H1 (cell line): Measurements from ENCODE around the gene SV2C. TPM values are rescaled to one million over a fixed set of nuclear protein-coding genes. Genes with fewer than 3 reads are reported as not detected.

Experiments used
- CTCF ChIA-PET: fragments of 300-600 bp; sonication (Branson Sonifier 250); formaldehyde crosslinking; loops from one replicate; lab custom pipeline; 2021; ENCODE audit not compliant: partially characterized antibody; lab: Charles Lee
- POLR2A ChIA-PET: fragments of 300-600 bp; sonication (Branson Sonifier 250); formaldehyde crosslinking; loops from one replicate; lab custom pipeline; 2021; ENCODE audit warnings: inconsistent platforms; ENCODE audit not compliant: partially characterized antibody; lab: Charles Lee
- DNase-seq, 2 experiments: peaks; one replicate each; pipeline versions ENCODE4 v3.0.0 to v3.0.0-alpha.2; 2010 to 2022; ENCODE audit warnings: low spot score in 2 of 2, low read depth in 1 of 2, mixed read lengths in 1 of 2
- FAIRE-seq: peaks from 2 replicates; lab custom pipeline; 2011; peaks lifted over from hg19 to GRCh38; lab: Jason Lieb, UNC
- H2AFZ ChIP-seq: 2 replicates; pipeline ENCODE4 v1.8.1; 2012; ENCODE audit warnings: low read length, inconsistent platforms
- H2AK5ac ChIP-seq: 2 replicates; pipeline ENCODE4 v1.6.1; 2013; ENCODE audit warnings: low read depth, low read length
- H2BK120ac ChIP-seq: replicated peaks from 2 replicates; pipeline ENCODE3; 2013; ENCODE audit warnings: low read depth, low read length, inconsistent platforms
- H2BK12ac ChIP-seq: 2 replicates; pipeline ENCODE4 v1.6.1; 2013; ENCODE audit warnings: low read depth, low read length
- H2BK15ac ChIP-seq: 2 replicates; pipeline ENCODE4 v1.6.1; 2013; ENCODE audit warnings: low read length
- H2BK20ac ChIP-seq: 2 replicates; pipeline ENCODE4 v1.6.1; 2013; ENCODE audit warnings: low read length
- H2BK5ac ChIP-seq: 2 replicates; pipeline ENCODE4 v1.6.1; 2013; ENCODE audit warnings: low read depth, low read length
- H3K14ac ChIP-seq: 2 replicates; pipeline ENCODE4 v1.6.1; 2013; ENCODE audit warnings: inconsistent platforms; ENCODE audit not compliant: insufficient read length
- H3K18ac ChIP-seq: 2 replicates; pipeline ENCODE4 v1.6.1; 2013; ENCODE audit warnings: low read length; ENCODE audit errors: extremely low read depth
- H3K23ac ChIP-seq: 2 replicates; pipeline ENCODE4 v1.6.1; 2013; ENCODE audit warnings: inconsistent platforms; ENCODE audit not compliant: insufficient read length
- H3K23me2 ChIP-seq: 2 replicates; pipeline ENCODE4 v1.6.1; 2013; ENCODE audit warnings: low read depth, low read length
- H3K27ac ChIP-seq: 2 replicates; pipeline ENCODE4 v1.6.1; 2011; ENCODE audit warnings: low read depth, low read length, inconsistent platforms
- H3K27me3 ChIP-seq, 4 experiments: replicated peaks in 1 of 4; 1 replicate in 1 of 4; 2 replicates in 3 of 4; pipeline versions ENCODE4 v1.6.1 to v1.8.1; 2011 to 2013; ENCODE audit warnings: low read length in 3 of 4, mild to moderate bottlenecking in 3 of 4, inconsistent platforms in 2 of 4, mixed read lengths in 2 of 4, moderate library complexity in 1 of 4; ENCODE audit not compliant: control insufficient read depth in 3 of 4, insufficient read depth in 3 of 4; ENCODE audit errors: extremely low read depth in 1 of 4
- H3K36me3 ChIP-seq, 4 experiments: 2 replicates each; pipeline versions ENCODE4 v1.6.1 to v1.8.1; 2011 to 2013; ENCODE audit warnings: mild to moderate bottlenecking in 4 of 4, low read length in 3 of 4, moderate library complexity in 2 of 4, control low read depth in 1 of 4, inconsistent platforms in 1 of 4; ENCODE audit not compliant: insufficient read depth in 4 of 4, control insufficient read depth in 2 of 4
- H3K4ac ChIP-seq: replicated peaks from 2 replicates; pipeline ENCODE3; 2013; ENCODE audit warnings: low read length, low read depth, mixed read lengths, inconsistent platforms; ENCODE audit not compliant: insufficient read length
- H3K4me1 ChIP-seq, 4 experiments: replicated peaks in 1 of 4; 1 replicate in 1 of 4; 2 replicates in 3 of 4; pipeline versions ENCODE4 v1.6.1 to v1.8.1; 2011 to 2013; ENCODE audit warnings: low read length in 3 of 4, inconsistent platforms in 2 of 4, mixed read lengths in 1 of 4; ENCODE audit not compliant: insufficient read depth in 4 of 4, control insufficient read depth in 3 of 4
- H3K4me2 ChIP-seq, 2 experiments: 2 replicates each; pipeline versions ENCODE4 v1.6.1 to v1.8.1; 2011 to 2013; ENCODE audit warnings: low read depth in 2 of 2, low read length in 2 of 2, control low read depth in 1 of 2, inconsistent platforms in 1 of 2, mild to moderate bottlenecking in 1 of 2; ENCODE audit not compliant: insufficient read depth in 1 of 2
- H3K4me3 ChIP-seq, 4 experiments: fragments of 200-600, 300-600 bp in 1 of 4; sonication (generic), shearing (Covaris generic), sonication (Bioruptor Twin) in 1 of 4; 2 replicates each; pipeline versions ENCODE4 v1.5.1 to v1.8.1; 2011 to 2016; ENCODE audit warnings: low read length in 4 of 4, low read depth in 3 of 4, control low read depth in 2 of 4, inconsistent platforms in 2 of 4, mild to moderate bottlenecking in 2 of 4, mixed read lengths in 1 of 4, moderate library complexity in 1 of 4; ENCODE audit not compliant: insufficient read depth in 2 of 4; ENCODE audit errors: extremely low read depth in 1 of 4
- H3K56ac ChIP-seq: replicated peaks from 2 replicates; pipeline ENCODE3; 2013; ENCODE audit warnings: low read depth, mild to moderate bottlenecking, mixed read lengths, low read length, inconsistent platforms; ENCODE audit not compliant: insufficient read length
- H3K79me1 ChIP-seq: 2 replicates; pipeline ENCODE4 v1.6.1; 2013; ENCODE audit warnings: low read depth, low read length, control low read depth
- H3K79me2 ChIP-seq, 2 experiments: 2 replicates each; pipeline versions ENCODE4 v1.6.1 to v1.8.1; 2012 to 2013; ENCODE audit warnings: low read length in 2 of 2, mild to moderate bottlenecking in 2 of 2, inconsistent platforms in 1 of 2; ENCODE audit not compliant: insufficient read depth in 2 of 2, control insufficient read depth in 1 of 2
- H3K9ac ChIP-seq, 4 experiments: replicated peaks in 1 of 4; 1 replicate in 1 of 4; 2 replicates in 3 of 4; pipeline versions ENCODE4 v1.6.1 to v1.8.1; 2011 to 2013; ENCODE audit warnings: low read depth in 3 of 4, low read length in 3 of 4, control low read depth in 2 of 4, mild to moderate bottlenecking in 2 of 4, moderate library complexity in 2 of 4, inconsistent platforms in 1 of 4; ENCODE audit errors: extremely low read depth in 1 of 4
- H3K9me3 ChIP-seq, 2 experiments: 2 replicates each; pipeline versions ENCODE4 v1.6.1 to v1.8.1; 2012 to 2013; ENCODE audit warnings: mild to moderate bottlenecking in 2 of 2, moderate library complexity in 2 of 2, control low read depth in 1 of 2, inconsistent platforms in 1 of 2, low read depth in 1 of 2, low read length in 1 of 2, mixed read lengths in 1 of 2; ENCODE audit not compliant: insufficient read depth in 2 of 2
- H4K20me1 ChIP-seq, 2 experiments: replicated peaks in 1 of 2; 2 replicates each; pipeline versions ENCODE3 to v1.8.1; 2011 to 2013; ENCODE audit warnings: inconsistent platforms in 2 of 2, low read length in 2 of 2, mild to moderate bottlenecking in 1 of 2; ENCODE audit not compliant: insufficient read depth in 2 of 2, control insufficient read depth in 1 of 2
- H4K5ac ChIP-seq: 2 replicates; pipeline ENCODE4 v1.6.1; 2013; ENCODE audit warnings: low read length, low read depth, mixed read lengths, inconsistent platforms; ENCODE audit not compliant: insufficient read length
- H4K8ac ChIP-seq: 2 replicates; pipeline ENCODE4 v1.8.0; 2013; ENCODE audit warnings: mild to moderate bottlenecking, moderate library complexity, low read length, inconsistent platforms; ENCODE audit not compliant: insufficient read depth; ENCODE audit errors: extremely low read depth
- H4K91ac ChIP-seq: replicated peaks from 2 replicates; pipeline ENCODE3; 2013; ENCODE audit warnings: low read length, mixed read lengths, inconsistent platforms; ENCODE audit not compliant: insufficient read length
- CREB1 ChIP-seq: IDR thresholded peaks from 2 replicates; pipeline ENCODE4 v1.6.1; 2012; ENCODE audit warnings: inconsistent platforms
- KDM1A ChIP-seq: fragments of 200-600, 300-600 bp; sonication (generic); IDR thresholded peaks from 2 replicates; pipeline ENCODE4 v1.7.1; 2016; ENCODE audit warnings: mild to moderate bottlenecking, low read length, borderline replicate concordance
- RNF2 ChIP-seq: fragments of 200-900, 300-1000 bp; sonication (generic); IDR thresholded peaks from 2 replicates; pipeline ENCODE4 v1.7.1; 2016; ENCODE audit warnings: borderline replicate concordance, low read depth, mild to moderate bottlenecking, antibody characterized with exemption, low read length; ENCODE audit not compliant: poor library complexity, severe bottlenecking; ENCODE audit errors: missing control alignments
- SIRT6 ChIP-seq: IDR thresholded peaks from one replicate; pipeline ENCODE4 v1.7.1; 2012; ENCODE audit warnings: low read length, inconsistent platforms
- USF2 ChIP-seq: IDR thresholded peaks from 2 replicates; pipeline ENCODE4 v1.6.1; 2011; ENCODE audit warnings: low read length, improper control_type of control experiment
- WGBS, 2 experiments: shearing (Covaris generic) in 1 of 2; methylation state at CpG; one replicate each; pipeline versions ENCODE4 v1.1.6 to v1.1.7; 2013 to 2015; ENCODE audit warnings: low lambda C conversion rate in 2 of 2, mixed read lengths in 2 of 2, inconsistent platforms in 1 of 2, low coverage in 1 of 2, missing lambda C conversion rate in 1 of 2; ENCODE audit not compliant: insufficient replicate concordance in 2 of 2, insufficient coverage in 1 of 2, insufficient read length in 1 of 2; ENCODE audit errors: extremely low coverage in 1 of 2, missing lambda C conversion rate in 1 of 2; 5-methylcytosine and 5-hydroxymethylcytosine counted together
- polyA plus RNA-seq, 7 experiments: library from polyadenylated mRNA; depleted of rRNA in 3 of 7; stranded (reverse) in 5 of 7; unstranded in 2 of 7; fragments of >200 nt in 5 of 7; fragments of 200-250 nt in 2 of 7; gene quantifications; 1 replicate in 5 of 7; 2 replicates in 1 of 7; 4 replicates in 1 of 7; pipeline versions ENCODE4 v1.2.1 to v1.2.3, GENCODE V29; 2011 to 2013; ENCODE audit warnings: missing spikeins in 2 of 7, mixed read lengths in 2 of 7
- total RNA-seq: library from RNA; stranded (reverse); fragmentation: NEBNext Ultra II Directional; extraction: Animal tissue kit (Norgen Biotek cat#: 25700); gene quantifications from 2 replicates; pipeline ENCODE4 v1.2.1, GENCODE V29; 2021

The SV2C gene
- total and polyA plus RNA-seq, 2 of the 8 experiments (the other 6 are each of a cell fraction or from before 2014, with no cell fraction given) = 0.08 to 0.24 TPM

- H3K27me3 ChIP-seq = no peaks in the 10 kb centered on the region
- 89% methylated on average over 1 of the region's 1 CpG; no CpG with 5 or more reads in 1 of the 2 experiments for whole genome bisulfite sequencing, 2 experiments
- FAIRE-seq = no peak
- TF ChIP-seq KDM1A (no peak), USF2 (no peak), SIRT6 (no peak), CREB1 (no peak), RNF2 (no peak)
These were observed 285.8 kb downstream of the SV2C start for GRCh38 chr5:76368941-76369340.

More at GRCh38 chr5:76368941-76369340, 285.8 kb downstream of the SV2C start:
- Histone ChIP-seq H4K5ac (no peak overlapping the region), H3K14ac (no peak overlapping the region), H3K79me1 (no peaks in the 10 kb centered on the region), H4K8ac (no peak overlapping the region), H2BK120ac (no peak overlapping the region), H2BK15ac (no peak overlapping the region), H2BK12ac (no peak overlapping the region), H3K9me3 (no peaks in the 10 kb centered on the region), H3K23ac (no peak overlapping the region), H3K36me3 (no peaks in the 10 kb centered on the region), H4K20me1 (no peaks in the 10 kb centered on the region), H3K56ac (no peak overlapping the region), H3K79me2 (no peaks in the 10 kb centered on the region), H2AK5ac (no peak overlapping the region), H3K4ac (no peak overlapping the region), H3K9ac (no peak overlapping the region), H2AFZ (no peak overlapping the region), H3K23me2 (no peaks in the 10 kb centered on the region), H3K4me3 (no peak overlapping the region), H2BK5ac (no peak overlapping the region), H3K4me1 (peaks cover 0 to 4% (median 1%) of the 10 kb centered on the region in 4 experiments; a peak in 2 of 7 replicates), H3K4me2 (no peak overlapping the region), H4K91ac (no peak overlapping the region), H3K27ac (no peak overlapping the region), H2BK20ac (no peak overlapping the region), H3K18ac (no peak overlapping the region)
- POLR2A ChIA-PET = no interaction called here
- CTCF ChIA-PET = no interaction called here
- DNase-seq = no peak
